OCI-LY7 (cell line): ENCODE results near the gene BTRC.
"Not testable (repeated sequence)": the region's sequence is repeated elsewhere in the genome, so short reads cannot be mapped to it uniquely, and the experiment has no call there.

Source experiments
- CTCF ChIP-seq: fragments of 200-600 bp; sonication (generic); conservative IDR thresholded peaks from 2 replicates; pipeline ENCODE4 v1.5.1; 2014; ENCODE audit warnings: mild to moderate bottlenecking, antibody characterized with exemption, low read length, moderate library complexity, mixed read lengths
- EZH2phosphoT487 ChIP-seq: fragments of 200-600 bp; sonication (generic); IDR thresholded peaks from 2 replicates; pipeline ENCODE4 v1.6.1; 2018; ENCODE audit warnings: low read depth, borderline replicate concordance, mild to moderate bottlenecking, mixed run types, antibody characterized with exemption, low read length, moderate library complexity, mixed read lengths

- not testable (repeated sequence) for TF ChIP-seq CTCF, EZH2phosphoT487
These were observed 19.7 kb upstream of the BTRC start for GRCh38 chr10:101334259-101334658.
